ENCODE data around the gene NTN3.

GRCh38 chr16:2428051-2428783, 42.9 kb upstream of the NTN3 start:
- TF ChIP-seq EZH2phosphoT487 (IDR thresholded peaks at IDR 0.05; ENCODE audit: borderline replicate concordance) (no peak), CTCF (conservative IDR thresholded peaks at IDR 0.05; ENCODE audit: low read length) (no peak)

Measured in Loucy (cell line).